ENCODE measurements around the gene TFG. TPM values are rescaled to one million over a fixed set of nuclear protein-coding genes. Genes with fewer than 3 reads are reported as not detected.
"Not testable (repeated sequence)": the region's sequence is repeated elsewhere in the genome, so short reads cannot be mapped to it uniquely, and the experiment has no call there.

The TFG gene
- total RNA-seq = 91.2 and 91.3 TPM in 2 replicates
- long read RNA-seq, transcript TFG-202 (8 exons, 1,716 nt) = minor isoform, 13 of 324 reads
- long read RNA-seq, transcript TFG-208 (8 exons, 1,696 nt) = minor isoform, 41 of 324 reads
- long read RNA-seq, transcript TFG-201 (8 exons, 1,978 nt) = major isoform, 196 of 324 reads
- long read RNA-seq, transcript TFG-204 (8 exons, 1,783 nt) = minor isoform, 45 of 324 reads
- long read RNA-seq, partial matches to known transcripts = 10 of 324 reads
- long read RNA-seq, other reads (novel, unspliced or antisense) = 19 of 324 reads

GRCh38 chr3:100708989-100709841, at the start of gene TFG:
Gene TFG (plus strand): TSS chr3:100709494. CDS start chr3:100713686, 4,192 bp downstream.
- Mint-ChIP-seq H3K27ac (ENCODE audit: unreplicated experiment) (peak within 1 kb of the TSS; percentile 96), H3K9me3 (peaks cover 7% of the 10 kb centered on the region), H3K4me1 (peaks cover 26% of the 10 kb centered on the region), H3K36me3 (ENCODE audit: low read depth) (peaks cover 13% of the 10 kb centered on the region), H3K27me3 (ENCODE audit: low read depth) (peaks cover 46% of the 10 kb centered on the region), H3K4me3 (peak within 1 kb of the TSS; percentile 92)
- no peak for TF ChIP-seq CTCF (conservative IDR thresholded peaks at IDR 0.05)
- DNase-seq (ENCODE audit: low read depth, low spot score) = peak; percentile 95

GRCh38 chr3:100661294-100661693, 48.0 kb upstream of the TFG start:
- H3K9me3 Mint-ChIP-seq; H3K36me3 Mint-ChIP-seq (ENCODE audit: low read depth); H3K4me3 Mint-ChIP-seq; H3K27ac Mint-ChIP-seq (ENCODE audit: unreplicated experiment); H3K4me1 Mint-ChIP-seq; H3K27me3 Mint-ChIP-seq (ENCODE audit: low read depth); DNase-seq (ENCODE audit: low read depth, low spot score): not testable (repeated sequence)

- no peaks in the 10 kb centered on the region for H3K4me1 Mint-ChIP-seq
- no peak overlapping the region for H3K4me3 Mint-ChIP-seq
- no peaks in the 10 kb centered on the region for H3K36me3 Mint-ChIP-seq (ENCODE audit: low read depth)
- DNase-seq (ENCODE audit: low read depth, low spot score) = no peak
- TF ChIP-seq CTCF (conservative IDR thresholded peaks at IDR 0.05) = no peak
- H3K9me3 Mint-ChIP-seq = no peaks in the 10 kb centered on the region
- no peak overlapping the region for H3K27ac Mint-ChIP-seq (ENCODE audit: unreplicated experiment)
- H3K27me3 Mint-ChIP-seq (ENCODE audit: low read depth) = peaks cover 3% of the 10 kb centered on the region
Observed at GRCh38 chr3:100662113-100662823, 47.0 kb upstream of the TFG start.

GRCh38 chr3:100665230-100665629, 44.1 kb upstream of the TFG start:
- TF ChIP-seq CTCF (conservative IDR thresholded peaks at IDR 0.05) = no peak
- peaks cover 3% of the 10 kb centered on the region for H3K9me3 Mint-ChIP-seq
- peaks cover 3% of the 10 kb centered on the region for H3K27me3 Mint-ChIP-seq (ENCODE audit: low read depth)
- H3K4me1 Mint-ChIP-seq = no peaks in the 10 kb centered on the region
- no peaks in the 10 kb centered on the region for H3K36me3 Mint-ChIP-seq (ENCODE audit: low read depth)
- H3K27ac Mint-ChIP-seq (ENCODE audit: unreplicated experiment) = no peak overlapping the region
- H3K4me3 Mint-ChIP-seq = no peak overlapping the region
- DNase-seq (ENCODE audit: low read depth, low spot score) = no peak

- H3K27me3 Mint-ChIP-seq (ENCODE audit: low read depth); H3K27ac Mint-ChIP-seq (ENCODE audit: unreplicated experiment); H3K4me1 Mint-ChIP-seq; H3K36me3 Mint-ChIP-seq (ENCODE audit: low read depth); H3K4me3 Mint-ChIP-seq; DNase-seq (ENCODE audit: low read depth, low spot score): not testable (repeated sequence)
- peaks cover 10% of the 10 kb centered on the region for H3K9me3 Mint-ChIP-seq
Observed at GRCh38 chr3:100666699-100667098, 42.6 kb upstream of the TFG start.

- H3K27me3 Mint-ChIP-seq (ENCODE audit: low read depth); H3K4me3 Mint-ChIP-seq; H3K4me1 Mint-ChIP-seq; DNase-seq (ENCODE audit: low read depth, low spot score); H3K36me3 Mint-ChIP-seq (ENCODE audit: low read depth); H3K27ac Mint-ChIP-seq (ENCODE audit: unreplicated experiment): not testable (repeated sequence)
- peaks cover 10% of the 10 kb centered on the region for H3K9me3 Mint-ChIP-seq
Observed at GRCh38 chr3:100667316-100667715, 42.0 kb upstream of the TFG start.

- not testable (repeated sequence) for H3K4me3 Mint-ChIP-seq; DNase-seq (ENCODE audit: low read depth, low spot score); H3K36me3 Mint-ChIP-seq (ENCODE audit: low read depth); H3K27ac Mint-ChIP-seq (ENCODE audit: unreplicated experiment); H3K4me1 Mint-ChIP-seq
- H3K9me3 Mint-ChIP-seq = peaks cover 15% of the 10 kb centered on the region
- peaks cover 26% of the 10 kb centered on the region for H3K27me3 Mint-ChIP-seq (ENCODE audit: low read depth)
Observed at GRCh38 chr3:100670995-100671394, 38.3 kb upstream of the TFG start.

Measured in neural crest cell (in vitro differentiated cells).